ENCODE data around the gene PLXNA3.
"Not testable (repeated sequence)": the region's sequence is repeated elsewhere in the genome, so short reads cannot be mapped to it uniquely, and the experiment has no call there.

Gene PLXNA3

GRCh38 chrX:154496591-154497137 is 38.6 kb downstream of the PLXNA3 start:
- DNase-seq: not testable (repeated sequence)

DNA sequence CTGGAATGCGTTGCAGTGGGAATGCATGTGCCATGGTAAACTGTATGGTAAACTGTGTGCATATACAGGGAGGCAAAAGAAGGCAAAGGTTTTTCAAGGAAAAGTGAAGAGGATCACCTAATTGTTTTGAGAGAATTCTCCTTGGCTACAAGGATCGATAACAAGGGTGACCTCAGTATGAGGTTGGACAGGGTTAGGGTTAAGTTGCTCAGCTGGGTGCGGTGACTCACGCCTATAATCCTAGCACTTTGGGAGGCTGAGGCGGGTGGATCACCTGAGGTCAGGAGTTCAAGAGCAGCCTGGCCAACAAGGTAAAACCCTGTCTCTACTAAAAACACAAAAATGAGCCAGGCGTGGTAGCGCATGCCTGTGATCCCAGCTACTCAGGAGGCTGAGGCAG is 43.3 kb downstream of the PLXNA3 start:
- not testable (repeated sequence) for DNase-seq

DNA sequence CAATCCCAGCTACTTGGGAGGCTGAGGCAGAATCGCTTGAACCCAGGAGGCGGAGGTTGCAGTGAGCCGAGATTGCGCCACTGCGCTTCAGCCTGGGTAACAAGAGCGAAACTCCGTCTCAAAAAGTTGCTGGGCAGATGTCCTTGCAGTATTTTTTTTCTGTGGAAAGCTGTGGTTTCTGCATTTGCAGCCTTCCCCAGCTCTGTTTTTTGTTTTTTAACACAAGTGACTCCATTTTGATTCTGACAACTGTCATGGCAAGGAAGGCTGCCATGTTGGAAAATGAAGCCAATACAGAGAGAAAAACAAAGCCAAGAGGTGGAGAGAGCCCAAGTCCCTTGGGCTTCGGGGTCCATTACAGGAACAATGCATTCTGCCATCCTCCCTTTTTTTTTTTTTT is 44.0 kb downstream of the PLXNA3 start:
- no peak for DNase-seq

- no peak for DNase-seq
These were observed 44.9 kb downstream of the PLXNA3 start for GRCh38 chrX:154502989-154503388.

DNA sequence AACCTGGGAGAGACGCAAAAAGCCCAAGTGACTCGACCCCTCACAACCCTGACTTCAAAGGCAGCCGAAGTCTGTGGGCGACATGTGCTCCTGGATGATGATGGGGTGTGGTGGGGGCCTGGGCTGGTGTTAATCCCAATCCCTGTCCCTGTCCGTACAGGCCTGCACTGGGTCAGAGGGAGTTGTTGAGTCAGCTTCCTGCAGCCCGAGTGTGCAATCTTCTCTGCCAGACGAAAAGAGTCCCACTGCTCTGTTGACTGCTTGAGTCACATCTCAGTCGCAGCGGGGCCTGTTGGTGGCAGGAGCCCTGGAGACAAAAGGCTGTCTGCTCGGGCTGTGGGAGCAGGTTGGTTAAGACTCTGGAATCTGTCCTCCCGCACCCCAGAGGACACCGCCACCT is 47.7 kb downstream of the PLXNA3 start:
- no peak for DNase-seq

GRCh38 chrX:154506483-154507332 is 48.6 kb downstream of the PLXNA3 start:
- DNase-seq: peak in 1 of 56 donors; percentile 8

DNA sequence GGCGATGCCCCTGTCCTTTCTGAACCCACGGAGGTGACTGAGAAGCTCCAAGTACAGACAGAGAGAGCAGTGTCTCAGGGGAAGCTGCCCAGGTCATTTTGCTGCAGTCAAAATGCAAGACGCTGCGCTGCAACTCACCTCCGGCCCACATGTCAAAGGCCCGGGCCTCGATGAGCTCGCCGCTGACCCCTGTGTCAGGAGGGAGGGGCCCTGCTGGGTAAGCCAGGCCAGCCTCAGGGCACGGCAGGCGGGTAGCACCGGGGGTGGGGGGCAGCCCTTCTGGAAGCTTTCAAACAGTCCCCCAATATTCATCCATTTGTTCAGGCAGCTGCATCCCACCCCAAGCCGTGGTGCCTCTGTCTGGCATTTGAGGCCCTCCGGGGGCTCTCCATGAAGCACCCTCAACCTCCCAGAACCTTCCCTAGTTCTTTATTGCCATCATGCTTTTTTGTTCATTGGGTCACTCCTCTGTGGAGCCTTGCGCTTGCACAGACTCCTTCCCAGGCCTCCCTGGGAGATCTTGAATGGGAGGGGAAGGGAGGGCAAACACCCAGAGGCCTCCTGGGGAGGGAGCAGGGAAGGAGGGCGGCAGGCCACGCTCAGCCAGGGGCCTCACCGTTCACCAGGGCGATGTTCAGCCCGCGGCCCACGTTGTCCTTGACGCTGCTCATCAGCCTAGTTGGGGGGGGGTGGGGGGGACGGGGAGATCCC is 49.7 kb downstream of the PLXNA3 start:
- DNase-seq: no peak

- DNase-seq: no peak
These were observed 50.3 kb downstream of the PLXNA3 start for GRCh38 chrX:154508384-154508745.

- DNase-seq: no peak
These were observed 51.4 kb downstream of the PLXNA3 start for GRCh38 chrX:154509455-154509854.

DNA sequence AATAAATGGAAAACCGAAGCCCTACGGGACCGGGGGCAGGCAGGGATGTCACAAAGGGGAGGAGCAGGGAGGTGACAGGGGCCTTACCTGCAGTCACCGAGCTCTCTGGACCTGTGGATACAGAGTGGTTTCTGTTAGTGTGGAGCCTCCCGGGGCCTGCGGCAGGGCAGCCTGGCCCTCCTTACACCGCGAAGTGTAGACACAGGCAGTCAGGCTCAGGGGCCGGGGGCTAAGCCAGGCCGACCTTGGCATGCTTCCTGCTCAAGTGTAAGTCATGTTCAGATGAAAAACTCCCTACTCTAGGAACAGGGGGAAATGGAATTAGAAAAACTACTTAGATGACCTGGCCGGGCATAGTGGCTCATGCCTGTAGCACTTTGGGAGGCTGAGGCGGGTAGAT is 53.7 kb downstream of the PLXNA3 start:
- DNase-seq: no peak

DNA sequence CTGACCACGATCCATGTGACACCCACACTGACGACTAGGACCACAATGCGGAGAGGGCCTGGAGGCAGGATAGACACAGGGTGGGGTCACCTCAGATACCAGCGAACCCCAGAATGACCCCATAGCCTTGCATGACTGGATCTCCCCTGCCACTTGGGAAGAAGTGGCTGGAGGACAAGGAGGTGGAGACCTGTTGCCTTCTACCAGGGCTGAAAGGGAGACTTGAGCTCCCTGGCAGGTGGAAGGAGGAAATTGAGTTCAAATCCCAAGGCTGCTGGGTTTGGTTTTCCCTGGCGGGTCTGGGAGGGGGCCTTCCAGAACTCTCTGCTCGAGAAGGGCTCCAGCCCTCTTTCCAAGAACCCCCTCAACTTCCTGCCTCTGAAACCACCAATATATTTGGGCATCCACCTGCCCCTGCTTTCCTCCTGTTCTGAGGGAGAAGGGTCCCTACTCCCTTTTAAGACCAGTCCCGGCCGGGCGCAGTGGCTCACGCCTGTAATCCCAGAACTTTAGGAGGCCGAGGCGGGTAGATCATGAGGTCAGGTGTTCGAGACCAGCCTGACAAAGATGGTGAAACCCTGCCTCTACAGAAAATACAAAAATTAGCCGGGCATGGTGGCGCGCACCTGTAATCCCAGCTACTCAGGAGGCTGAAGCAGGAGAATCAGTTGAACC is 54.9 kb downstream of the PLXNA3 start:
- DNase-seq: no peak

DNA sequence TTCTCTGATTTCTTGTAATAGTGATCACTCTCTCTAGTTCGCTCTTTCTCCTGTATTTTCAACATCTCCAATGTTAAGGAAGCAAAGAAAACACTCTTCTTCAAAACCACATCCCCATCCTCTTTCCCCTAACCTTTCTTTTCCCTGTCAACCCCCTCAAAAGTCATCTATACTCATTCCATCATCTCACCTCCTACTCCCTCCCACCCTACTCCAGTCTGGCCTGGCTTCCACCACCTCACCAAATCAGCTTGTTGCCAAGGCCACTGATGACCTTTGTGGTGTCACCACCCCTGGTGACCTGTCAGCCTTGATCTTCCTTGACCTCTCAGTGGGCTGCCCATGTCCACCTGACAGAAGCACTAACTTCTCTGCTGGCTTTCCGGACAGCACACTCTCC is 55.6 kb downstream of the PLXNA3 start:
- DNase-seq: no peak

- DNase-seq: peak in 1 of 56 donors; percentile 10
These were observed 57.2 kb downstream of the PLXNA3 start for GRCh38 chrX:154515090-154515965.

- DNase-seq: peak in 55 of 56 donors; percentile 19 to 96 (median 86)
These were observed 58.0 kb downstream of the PLXNA3 start, which contains the start of gene FAM3A for GRCh38 chrX:154515966-154516655. FAM3A (minus strand) TSS chrX:154516232; CDS start chrX:154515772, 460 bp downstream.

DNA sequence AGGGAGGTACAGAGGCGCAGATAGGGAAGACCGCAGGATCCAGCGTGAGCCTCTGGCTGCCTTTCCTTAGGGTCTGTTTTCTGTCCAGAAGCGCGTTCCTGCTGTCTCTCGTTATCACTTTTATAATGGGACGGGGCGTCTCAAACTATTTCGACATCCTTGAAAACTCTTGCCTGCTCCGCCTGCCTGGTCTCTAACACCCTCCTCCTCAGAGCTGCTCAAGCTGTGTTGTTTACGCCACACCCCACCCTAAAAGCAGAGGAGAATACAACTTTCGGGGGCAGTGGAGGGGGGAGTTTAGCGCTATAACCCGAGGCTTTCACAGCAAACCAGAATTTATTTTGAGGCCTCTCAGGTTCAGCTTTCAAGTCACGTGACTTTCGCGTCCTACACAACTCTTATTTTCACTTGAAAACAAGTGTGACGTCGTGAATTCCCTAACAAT is 58.6 kb downstream of the PLXNA3 start:
- peak in 12 of 56 donors; percentile 13 to 52 (median 40) for DNase-seq

DNA sequence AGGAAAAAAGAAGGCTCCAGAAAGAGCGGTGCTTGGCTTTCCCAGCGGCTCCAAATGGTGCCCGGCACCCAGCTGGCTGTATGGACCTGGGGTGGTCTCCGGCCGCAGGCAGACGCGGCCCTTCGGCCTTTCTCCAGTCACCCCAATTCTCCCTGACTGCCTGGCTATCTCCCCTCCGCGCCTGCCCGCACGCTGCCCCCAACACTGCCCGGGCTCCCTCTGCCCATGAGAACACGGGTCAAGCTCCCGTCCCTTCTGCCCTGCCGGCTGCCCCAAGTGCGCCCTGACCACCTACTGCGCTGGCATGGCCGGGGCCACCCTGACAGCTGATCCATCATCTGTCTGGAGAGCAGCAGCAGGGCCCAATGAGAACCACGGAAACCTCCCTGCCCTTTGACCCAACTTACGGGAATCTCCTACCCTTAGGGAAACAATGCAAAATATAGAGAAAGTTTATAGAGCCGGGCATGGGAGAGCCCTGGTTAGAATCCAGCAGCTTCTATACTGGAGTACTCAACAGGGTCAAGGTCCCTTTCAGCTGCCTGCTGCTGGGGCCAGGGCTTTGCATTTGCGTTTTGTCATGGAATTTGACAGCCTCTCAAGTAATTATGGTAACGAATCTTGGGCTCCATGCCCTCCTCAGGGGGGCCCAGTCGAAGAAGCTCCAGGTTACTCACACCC is 59.2 kb downstream of the PLXNA3 start:
- DNase-seq: peak in 18 of 56 donors; percentile 1 to 55 (median 30)

DNA sequence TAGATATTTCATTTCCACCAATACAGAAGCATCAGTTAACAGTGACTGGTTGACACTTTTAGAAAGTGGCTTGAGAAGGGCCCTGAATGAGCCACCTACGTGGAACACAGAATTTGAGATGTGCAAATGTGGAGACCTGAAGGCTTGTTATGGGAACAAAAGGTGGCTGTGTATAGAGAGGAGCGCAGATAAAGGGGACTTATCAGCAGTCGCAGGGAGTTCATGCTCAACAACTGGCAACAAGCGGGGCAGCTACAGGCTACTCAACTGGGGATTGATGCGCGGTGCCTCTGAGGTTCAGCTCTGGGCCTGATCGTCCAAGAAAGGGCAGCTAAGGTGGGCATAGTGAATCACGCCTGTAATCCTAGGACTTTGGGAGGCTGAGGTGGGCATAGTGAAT is 61.3 kb downstream of the PLXNA3 start:
- no peak for DNase-seq

DNA sequence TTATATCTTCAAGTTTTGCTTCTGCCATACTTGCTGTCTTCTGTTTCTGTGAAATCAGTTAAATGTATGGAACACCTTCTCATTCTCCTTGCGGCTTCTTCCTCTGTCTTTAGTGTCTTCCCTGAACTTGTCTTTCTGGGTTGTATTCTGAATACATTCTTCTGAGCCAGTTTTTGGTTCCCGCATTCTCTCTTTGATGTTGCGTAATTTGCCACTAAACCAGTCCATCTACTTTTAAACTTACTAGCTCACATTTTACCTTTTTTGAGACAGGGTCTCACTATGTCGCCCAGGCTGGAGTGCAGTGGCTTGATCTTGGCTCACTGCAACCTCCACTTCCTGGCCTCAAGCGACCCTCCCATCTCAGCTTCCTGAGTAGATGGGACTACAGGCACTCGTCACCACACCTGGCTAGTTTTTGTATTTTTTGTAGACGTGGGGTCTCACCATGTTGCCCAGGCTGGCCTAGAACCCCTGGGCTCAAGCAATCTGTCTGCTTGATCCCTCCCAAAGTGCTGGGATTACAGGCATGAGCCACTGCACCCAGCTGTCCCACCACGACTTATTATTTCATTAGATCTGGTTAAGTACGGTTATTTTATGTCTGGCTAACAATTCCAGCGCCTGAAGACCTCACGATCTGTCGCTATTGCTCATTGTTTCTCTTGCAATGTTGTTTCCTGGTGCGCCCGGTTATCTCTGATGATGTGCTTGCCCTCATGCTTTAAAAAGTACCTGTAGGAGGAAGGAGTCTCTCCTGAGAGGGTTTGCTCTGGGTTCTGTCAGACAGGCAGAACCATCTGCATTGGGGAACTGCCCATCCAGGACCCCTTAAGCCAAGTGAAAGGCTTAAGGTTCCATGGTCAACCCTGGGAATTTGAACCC is 67.8 kb downstream of the PLXNA3 start:
- DNase-seq: no peak
